ENCODE measurements around the gene NETO2.
"Not testable (repeated sequence)": the region's sequence is repeated elsewhere in the genome, so short reads cannot be mapped to it uniquely, and the experiment has no call there.

Gene NETO2

DNA sequence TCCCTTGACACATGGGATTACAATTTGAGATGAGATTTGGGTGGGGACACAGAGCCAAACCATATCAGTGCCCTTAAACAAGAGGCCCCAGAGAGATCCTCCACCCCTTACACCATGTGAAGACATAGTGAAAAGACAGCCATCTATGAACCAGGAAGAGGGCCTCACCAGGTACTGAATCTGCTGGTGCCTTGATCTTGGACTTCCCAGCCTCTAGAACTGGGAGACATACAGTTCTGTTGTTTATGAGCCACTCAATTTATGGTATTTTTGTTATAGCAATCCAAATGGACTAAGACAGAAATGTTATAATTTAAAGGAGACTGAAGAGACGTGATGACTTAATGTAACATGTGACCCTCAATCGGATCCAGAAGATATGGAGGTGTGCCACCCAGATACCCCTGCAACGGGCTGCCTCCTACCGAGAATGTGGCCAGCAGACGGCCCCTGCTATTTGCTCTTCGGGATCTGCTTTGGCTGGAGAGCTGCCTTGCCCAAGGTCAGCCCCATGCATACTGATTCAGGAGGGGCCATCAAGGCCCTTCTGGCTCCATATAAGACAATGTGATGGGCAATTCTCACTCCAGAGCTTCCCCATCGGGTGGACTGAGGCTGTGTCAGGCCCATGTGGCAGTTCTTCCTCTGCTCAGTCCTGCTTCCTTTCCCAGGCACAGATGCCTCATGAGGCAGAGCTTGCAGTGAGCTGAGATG is 80.6 kb downstream of the NETO2 start:
- DNase-seq = no peak

DNA sequence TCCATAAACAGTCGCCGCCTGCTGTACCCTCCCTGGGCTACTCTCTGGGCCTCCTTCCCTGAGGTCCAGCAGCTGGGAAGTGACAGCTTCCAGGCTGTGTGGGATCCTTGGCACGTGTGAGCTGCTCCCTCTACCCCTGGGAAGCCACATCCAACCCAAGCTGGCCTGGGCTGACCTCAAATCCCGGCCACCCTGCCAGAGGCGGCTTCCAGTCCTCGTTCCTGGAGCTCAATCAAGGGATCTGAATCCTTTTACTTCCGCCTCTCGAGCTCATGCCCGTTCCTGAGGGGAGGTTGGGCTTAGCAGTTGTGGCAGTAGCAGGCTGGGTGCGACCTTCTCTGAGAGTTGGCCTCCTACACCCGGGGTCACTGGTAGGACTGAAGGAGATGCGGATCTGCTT is 82.5 kb downstream of the NETO2 start:
- no peak for DNase-seq

DNA sequence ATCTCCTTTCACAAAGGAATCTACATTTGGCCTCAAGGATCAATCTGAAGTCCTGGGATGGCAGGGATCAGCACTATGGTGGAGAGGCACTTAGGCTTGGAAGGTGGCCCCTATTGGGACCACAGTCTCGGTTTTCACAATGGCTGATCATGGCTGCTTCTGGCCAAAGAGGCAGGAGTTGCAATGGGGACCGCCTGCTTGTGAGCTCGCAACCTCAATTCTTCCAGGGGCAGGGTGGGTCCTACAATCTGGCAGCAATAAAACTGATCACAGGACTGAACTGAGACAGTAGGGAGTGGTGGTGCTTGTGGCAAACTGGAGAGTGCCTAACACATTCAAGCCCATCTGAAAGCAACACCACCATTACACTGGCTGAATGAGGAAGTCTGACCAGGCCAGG is 83.1 kb downstream of the NETO2 start:
- no peak for DNase-seq

DNA sequence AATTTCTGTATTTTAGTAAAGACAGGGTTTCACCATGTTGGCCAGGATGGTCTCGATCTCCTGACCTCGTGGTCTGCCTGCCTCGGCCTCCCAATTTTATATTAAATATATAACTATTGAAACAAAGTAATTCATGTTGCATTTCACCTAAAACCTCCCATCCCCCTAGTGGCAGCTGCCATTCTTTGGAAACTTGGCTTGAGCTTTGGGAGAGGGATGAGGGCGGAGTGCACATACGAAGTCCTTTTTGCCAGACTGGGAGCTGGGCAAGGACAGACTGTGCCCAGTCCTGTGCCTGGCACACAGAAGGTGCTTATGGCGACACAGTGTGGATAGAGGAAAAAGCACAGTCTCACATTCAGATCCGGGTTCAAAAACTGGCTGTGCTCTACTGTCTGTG is 83.8 kb downstream of the NETO2 start:
- DNase-seq = no peak

DNA sequence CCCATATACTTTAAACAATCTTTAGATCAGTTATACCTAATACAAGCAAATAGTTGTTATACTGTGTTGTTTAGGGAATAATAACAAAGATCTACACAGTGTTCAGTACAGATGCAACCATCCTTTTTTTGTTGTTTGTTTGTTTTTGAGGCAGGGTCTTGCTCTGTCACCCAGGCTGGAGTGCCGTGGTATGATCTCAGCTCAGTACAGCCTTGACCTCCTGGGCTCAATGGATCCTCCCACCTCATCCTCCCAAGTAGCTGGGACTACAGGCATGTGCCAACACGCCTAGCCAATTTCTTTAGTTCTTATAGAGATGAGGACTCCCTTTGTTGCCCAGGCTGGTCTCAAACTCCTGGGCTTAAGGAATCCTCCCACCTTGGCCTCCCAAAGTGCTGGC is 84.6 kb downstream of the NETO2 start:
- not testable (repeated sequence) for DNase-seq

DNA sequence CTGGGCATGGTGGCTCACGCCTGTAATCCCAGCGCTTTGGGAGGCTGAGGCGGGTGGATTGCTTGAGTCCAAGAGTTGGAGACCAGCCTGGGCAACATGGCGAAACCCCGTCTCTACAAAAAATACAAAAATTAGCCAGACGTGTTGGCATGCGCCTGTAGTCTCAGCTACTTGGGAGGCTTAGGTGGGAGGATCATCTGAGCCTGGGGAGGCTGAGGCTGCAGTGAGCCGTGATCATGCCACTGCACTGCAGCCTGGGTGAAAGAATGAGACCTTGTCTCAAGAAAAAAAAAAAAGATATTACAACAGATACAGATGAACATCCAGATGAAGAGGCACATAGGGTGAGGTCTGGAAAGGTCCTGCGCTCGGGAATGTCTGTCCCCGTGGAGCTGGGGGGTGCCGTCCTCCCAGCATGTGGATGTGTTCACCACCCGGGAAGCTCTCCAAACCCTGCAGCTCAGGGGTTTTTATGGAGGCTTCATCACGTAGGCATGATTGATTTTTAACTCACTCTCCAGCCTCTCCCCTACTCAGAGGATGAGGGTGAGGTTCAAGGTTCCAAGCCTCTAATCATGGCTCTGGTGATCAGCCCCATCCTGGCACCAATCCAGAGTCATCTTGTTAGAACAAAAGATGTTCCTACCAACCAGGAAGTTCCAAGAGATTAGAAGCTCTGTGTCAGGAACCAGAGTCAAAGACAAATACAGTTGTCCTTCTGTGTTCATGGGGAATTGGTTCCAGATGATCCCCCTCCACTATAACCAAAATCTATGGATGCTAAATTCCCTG is 85.3 kb downstream of the NETO2 start:
- DNase-seq = peak; percentile 51

DNA sequence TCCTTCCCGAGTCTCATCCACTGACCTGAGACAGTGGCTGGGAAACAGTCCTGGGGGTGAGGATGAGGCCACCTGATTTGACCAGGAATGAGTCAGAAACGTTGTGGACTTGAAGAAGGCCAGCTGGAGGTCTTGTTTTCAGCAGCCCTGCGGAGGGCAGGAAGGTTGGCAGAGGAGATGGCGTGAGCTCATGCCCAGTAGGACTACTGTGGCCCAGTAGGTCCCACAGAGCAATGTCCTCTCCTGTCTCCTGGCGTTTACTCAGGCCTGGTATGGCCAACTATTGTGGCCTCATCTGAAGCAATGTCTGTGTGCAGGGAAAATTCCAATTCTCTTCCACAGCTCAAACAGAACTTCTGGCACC is 86.1 kb downstream of the NETO2 start:
- DNase-seq = no peak

DNA sequence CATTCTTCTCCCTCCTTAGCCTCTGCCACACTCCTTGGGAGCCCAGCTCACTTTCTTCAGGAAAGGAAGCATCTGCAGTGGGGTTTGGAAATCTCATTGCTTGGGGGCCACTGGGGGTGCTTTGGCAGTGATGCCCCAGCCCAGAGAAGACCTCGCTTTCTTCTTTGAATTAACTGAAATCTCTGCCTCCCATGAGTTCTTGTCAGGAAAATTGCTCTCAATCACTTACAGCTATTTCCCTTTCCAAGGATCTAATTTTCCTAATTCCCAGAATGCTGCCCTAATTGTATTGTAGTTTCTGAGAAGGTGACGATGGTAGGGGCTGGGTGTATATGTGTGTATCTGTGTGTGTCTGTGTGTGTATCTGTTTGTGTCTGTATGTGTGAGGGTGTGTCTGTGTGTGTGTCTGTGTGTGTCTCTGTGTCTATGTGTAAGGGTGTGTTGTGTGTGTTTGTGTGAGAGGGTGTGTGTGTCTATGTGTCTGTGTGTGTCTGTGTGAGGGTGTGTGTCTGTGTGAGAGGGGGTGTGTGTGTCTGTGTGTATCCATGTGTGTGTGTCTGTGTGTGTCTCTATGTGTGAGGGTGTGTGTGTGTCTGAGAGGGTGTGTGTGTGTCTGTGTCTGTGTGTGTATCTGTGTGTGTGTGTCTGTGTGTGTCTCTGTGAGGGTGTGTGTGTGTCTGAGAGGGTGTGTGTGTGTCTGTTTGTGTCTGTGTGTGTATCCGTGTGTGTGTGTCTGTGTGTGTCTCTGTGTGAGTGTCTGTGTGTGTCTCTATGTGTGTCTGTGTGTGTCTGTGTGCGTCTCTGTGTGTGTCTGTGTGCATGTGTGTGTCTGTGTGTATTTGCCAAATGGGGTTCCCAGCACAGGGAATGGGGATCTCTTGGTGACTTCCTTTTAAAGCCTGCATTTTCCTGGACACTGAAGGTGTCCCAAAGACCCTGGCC is 86.8 kb downstream of the NETO2 start:
- DNase-seq = no peak

DNA sequence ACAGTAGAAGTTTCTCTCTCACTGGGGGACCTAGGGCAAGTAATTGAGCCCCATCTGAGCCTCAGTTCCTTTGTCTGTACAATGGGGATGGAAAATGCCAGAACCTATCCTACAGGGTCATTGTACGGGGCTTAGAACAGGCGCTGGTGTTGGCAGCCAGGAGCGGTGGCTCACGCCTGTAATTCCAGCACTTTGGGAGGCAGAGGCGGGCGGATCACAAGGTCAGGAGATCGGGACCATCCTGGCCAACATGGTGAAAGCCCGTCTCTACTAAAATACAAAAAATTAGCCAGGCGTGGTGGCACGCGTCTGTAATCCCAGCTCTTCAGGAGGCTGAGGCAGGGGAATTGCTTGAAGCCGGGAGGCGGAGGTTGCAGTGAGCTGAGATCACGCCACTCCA is 87.7 kb downstream of the NETO2 start:
- not testable (repeated sequence) for DNase-seq

DNA sequence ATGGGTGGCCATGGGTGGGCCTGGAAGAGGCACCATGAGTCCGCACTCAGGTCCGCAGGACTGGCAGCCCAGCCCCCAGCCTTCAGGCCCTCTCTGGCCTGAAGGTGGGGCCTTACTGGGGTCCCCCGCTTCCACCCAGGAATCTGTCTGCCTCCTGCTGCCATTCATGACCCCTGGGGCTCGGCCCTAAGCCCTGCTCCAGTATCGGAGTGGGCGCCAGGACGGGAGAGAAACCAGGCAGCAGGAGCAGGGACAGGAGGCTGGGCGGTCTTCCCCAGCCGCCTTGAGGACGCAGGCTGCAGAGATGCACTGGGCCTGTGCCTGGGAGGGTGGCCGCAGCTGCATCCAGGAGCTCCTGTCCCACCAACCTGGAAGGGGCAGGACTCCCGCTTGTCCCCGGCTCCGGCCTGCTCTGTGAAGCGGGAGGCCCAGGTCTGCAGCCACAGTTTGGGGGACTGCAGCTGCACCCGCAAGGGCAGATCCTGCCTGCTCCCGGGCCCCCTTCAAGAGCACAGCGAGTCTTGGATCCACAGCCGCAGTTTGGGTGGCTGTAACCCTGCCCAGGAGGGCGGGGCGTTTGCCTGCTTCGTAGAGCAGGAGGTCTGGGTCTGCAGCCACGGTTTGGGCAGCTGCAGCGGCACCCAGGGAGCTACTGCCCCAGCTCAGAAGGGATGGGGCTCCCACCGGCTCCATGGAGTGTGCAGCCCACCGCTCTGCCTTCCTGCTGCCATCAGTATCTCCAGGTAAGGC is 88.4 kb downstream of the NETO2 start:
- DNase-seq = no peak

DNA sequence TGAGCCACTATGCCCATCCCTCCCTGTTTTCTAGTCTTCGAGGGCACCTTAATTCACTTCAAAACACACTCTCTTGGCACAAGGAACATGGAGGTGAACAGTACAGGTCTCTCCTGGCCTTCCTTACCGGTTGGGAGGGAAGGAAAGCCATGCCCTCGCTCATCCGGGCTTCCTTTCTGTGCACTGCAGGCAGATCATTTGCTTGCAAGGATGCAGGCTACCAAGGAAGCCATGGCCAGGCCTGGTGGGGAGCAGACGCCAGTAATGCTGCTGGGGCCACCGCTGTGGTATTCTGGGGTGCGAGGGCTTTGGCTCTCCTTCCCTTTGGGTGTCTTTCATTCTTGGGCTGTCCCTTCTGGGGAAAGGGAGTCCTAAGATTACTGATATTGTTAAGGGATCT is 89.4 kb downstream of the NETO2 start:
- no peak for DNase-seq

DNA sequence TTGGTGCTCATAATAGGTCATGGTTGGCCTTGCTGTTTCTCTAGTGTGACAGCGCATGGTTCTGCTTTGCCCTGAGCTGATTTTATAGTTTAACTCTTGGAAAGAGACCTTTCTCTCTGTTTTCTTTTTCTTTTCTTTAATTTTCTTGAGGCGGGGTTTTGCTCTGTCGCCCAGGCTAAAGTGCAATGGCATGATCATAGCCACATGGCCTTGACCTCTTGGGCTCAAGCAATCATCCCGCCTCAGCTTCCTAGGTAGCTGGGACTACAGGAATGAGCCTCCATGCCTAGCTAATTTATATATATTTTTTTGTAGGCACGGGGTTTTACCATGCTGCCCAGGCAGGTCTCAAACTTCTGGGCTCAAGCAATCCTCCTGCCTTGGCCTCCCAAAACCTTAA is 89.8 kb downstream of the NETO2 start:
- no peak for DNase-seq

DNA sequence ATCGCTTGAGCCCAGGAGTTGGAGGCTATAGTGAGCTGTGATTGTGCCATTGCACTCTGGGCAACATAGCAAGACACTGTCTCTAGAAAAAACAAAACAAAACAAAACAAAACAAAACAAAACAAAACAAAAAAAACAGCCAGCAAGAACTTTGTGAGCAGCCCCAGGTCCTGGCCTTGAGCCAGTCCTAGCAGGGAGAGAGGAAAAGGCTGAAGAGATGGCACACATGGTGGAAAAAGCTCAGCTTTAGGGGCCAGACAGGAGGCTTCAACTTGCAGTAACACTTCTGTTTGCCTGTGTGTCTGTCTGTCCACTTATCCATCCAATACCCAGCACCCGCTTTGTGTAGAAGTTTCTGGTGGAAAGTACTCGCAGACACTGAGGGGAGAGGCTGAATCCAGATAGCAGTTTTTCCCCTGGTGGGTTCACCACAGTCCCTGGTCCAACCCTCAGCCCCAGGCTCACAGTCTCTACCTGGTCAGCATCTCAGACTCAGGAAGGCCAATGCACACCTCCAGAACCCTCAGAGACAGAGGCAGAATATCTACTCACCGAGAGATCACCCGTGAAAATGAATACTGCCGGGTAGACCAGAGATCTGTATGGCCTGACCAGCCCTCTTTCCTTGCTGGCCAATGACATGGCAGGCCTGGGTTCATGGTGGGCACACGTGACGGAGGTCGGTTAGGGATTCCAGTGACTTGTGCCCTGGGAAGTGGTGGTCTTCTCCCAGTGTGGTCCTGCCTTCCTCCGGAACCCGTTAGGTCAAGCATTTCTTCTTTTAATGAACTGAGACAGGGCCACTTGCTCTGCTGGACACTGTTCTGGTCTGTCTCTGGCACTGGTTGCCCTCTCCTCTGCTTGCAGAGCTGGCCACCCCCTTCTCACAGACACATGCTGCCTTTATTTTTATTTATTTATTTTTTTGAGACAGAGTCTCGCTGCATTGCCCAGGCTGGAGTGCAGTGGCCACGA is 90.8 kb downstream of the NETO2 start:
- DNase-seq = no peak

DNA sequence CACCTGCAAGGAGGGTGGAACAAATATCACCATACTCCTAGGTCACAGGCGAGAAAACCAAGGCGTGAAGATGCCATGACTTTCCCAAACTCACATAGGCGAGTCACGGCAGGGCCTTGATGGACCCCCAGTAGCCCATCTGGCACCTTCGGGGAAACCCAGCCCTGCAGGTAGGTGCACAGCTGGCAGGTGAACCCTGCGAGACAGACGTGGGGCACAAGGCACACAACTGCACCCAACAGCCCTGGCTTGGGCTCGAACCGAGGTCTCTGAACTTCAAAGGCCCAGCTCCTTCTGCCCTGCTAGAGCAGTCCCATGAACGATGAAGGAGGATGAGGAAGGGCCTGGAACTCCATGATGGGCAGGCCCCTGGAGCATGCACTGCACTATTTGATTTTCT is 92.7 kb downstream of the NETO2 start:
- no peak for DNase-seq

DNA sequence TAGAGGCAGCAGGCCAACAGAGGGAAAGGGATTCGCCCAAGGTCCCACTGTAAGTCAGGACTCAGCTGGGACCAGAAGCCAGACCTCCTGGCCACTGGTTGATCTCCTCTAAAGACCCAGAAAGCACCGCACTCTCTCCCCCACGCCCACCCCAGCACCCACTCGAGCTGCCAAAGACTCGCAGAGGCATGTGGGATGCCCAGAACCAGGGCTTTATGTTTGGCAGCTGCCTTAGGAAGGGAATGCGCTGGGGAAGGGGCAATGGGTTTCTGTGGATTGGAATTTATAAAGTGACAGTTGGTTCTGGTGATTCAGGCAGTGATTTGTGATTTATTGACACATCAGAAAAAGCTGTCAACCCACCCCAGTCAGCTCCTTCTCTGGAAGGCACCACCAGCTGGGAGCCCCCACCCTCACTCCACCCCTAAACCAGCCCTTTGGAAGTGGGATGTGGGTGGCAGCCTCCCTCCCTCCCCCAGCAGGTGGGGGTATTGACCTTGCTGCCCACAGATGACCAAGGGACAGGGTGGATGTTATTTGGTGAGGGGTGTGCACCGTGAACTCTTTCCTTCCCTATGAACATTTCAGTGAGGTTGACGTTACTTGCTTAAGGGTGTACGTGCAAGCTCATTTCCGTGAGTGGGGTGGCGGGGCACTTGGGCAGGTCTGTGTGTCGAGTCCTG is 93.7 kb downstream of the NETO2 start:
- no peak for DNase-seq

DNA sequence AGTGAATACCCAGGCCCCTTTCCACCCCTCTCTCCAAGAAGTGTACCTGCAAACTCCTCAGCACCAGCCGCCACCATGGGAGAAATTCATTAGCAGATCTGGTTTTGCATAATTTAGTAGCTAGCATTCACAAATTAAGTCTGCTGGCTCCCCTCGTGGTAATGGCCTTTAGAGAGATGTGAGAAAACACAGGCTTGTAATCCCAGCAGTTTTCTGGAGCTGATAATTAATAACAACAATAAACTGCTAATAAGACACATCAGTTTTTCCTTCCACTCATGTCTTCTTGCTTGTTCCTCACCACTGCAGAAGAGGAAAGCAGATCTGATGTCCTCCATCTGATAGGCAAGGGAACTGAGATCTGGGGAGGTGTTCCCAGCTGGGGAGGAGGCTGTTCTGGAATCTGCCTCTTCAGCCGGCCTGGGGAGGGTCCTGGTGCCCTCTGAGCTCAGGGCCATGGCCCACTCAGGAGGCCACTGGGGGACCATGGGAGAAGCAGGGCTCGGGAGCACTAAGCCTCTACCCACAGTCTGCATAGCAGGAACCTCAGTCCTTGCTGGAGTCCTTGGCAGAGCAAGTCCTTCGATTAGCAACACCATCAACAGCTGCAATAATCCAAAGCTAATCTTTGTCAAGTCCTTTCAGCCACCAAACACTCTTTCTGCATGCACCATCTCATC is 96.1 kb downstream of the NETO2 start:
- DNase-seq = no peak

DNA sequence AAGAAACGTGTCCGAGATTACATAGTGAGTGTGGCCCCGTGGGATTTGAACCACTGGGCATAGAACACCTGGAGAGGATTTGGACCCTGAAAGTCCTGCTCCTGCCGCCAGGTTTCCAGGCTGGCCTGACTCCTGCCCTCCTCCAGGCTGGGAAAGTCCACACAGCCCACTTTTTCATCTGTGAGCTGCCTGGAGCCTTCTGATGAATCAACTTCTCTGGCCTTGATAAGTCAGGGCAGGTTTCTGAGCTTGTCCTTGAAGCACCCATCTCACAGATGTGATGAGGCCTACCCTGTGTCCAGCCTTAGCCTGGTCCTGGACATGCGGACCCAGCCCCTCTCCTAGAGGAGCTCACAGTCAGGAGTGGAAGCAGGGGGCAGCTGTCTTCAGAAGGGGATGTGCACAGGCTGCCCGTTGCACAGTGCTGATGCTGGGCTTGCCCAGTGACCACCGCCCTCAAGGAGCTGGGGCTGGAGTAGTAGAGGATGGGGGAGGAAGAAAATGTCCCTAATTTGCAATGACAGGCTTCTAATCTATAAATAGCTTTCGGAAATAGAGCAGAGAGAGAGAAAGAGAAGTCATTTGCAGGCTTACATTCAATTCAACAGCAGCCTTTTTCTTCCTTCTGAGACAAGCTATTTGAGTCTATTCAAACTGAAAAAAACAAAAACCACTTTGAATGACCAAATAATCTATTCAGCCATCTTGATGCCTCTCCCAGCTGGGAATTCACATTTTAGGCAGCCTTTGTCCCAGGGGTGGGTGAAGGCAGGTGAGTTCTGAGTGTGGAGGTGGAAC is 96.8 kb downstream of the NETO2 start:
- DNase-seq = no peak

DNA sequence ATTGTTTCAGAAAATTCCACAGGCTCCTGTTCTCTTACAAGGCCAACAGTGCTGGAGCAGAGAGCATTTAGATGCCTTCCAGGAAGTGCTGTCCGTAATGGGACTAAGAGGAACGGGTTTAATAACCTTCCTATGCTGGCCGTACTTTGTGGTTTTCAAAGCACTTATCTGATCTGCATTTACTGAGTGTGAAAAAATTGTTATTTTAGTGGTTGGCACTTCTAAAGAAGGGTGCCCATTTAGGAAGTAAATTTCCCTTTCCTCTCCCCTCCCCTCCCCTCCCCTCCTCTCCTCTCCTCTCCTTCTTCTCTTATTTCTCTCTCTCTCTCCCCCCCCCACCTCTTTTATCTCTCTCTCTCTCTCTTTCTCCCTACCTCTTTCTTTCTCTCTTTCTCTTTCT is 98.3 kb downstream of the NETO2 start:
- peak; percentile 22 for DNase-seq

DNA sequence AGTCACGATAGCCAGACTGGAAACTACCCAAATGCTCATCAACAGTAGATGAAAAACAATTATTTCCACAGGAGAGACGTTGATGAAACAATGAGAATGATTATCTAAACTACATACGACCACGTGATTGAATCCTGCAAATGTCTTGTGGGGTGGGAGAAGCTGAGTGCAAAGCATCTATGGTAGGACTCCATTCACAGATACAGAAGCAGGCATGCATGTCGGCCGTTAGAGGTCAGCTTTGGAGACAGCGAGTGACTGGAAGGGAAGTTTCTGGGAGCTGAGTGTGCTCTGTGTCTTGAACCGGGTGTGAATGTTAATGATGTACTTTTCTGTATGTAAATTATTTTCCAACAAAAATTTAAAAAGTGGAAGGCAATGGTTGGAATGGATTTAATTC is 98.7 kb downstream of the NETO2 start:
- DNase-seq = no peak
